Measurements from ENCODE around the gene ZNF750.
"Not testable (repeated sequence)": the region's sequence is repeated elsewhere in the genome, so short reads cannot be mapped to it uniquely, and the experiment has no call there.

Gene ZNF750

DNA sequence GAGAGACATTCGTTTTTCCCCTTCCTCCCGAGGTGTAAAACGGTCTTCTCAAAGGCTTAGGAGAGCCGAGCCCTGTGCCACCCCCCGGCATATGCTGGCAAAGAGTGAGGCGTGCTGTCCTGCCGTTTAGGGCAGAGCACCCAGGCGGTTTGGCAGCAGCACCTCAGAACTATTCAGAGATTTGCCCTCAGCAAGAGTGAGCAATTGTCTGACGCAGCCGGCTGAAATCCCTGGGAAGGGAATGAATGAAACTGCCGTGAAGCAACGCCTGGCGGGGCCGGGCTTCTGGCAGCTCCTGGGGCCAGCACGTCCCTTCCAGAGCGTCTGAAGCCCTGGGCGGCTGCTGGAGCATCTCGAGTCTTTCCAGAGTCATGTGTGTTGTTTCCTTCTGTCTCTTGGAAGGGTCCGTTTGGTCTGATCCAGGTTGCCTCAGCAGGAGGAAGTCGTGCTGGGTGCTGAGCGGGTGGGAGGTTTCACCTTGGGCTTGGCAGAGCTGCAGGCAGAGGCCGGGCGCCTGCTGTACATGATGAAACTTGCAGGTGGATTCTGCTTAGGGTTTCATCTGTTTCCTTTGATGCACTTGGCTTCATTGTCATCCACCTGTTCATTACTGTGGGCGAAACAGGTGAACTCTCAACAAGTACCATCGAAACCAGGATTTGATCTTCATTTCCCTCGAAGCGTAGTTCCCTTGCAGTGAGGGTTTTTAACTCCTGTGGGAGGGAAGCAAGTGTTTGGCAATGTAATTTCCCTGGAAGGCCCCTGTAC, 52.6 kb downstream of the ZNF750 start:
- H3K4me1 ChIP-seq (ENCODE audit: control insufficient read depth in 2 of 2, insufficient read depth in 2 of 2, low read length in 2 of 2), result no peaks in the 10 kb centered on the region
- no peaks in the 10 kb centered on the region for H3K27me3 ChIP-seq (ENCODE audit: control insufficient read depth in 2 of 2, insufficient read depth in 2 of 2, low read length in 2 of 2)
- no peaks in the 10 kb centered on the region for H3K9me3 ChIP-seq (ENCODE audit: control insufficient read depth in 2 of 2, low read length in 2 of 2)
- H3K4me3 ChIP-seq (ENCODE audit: low read length in 2 of 2), result no peak overlapping the region
- H3K36me3 ChIP-seq (ENCODE audit: control insufficient read depth in 2 of 2, insufficient read depth in 2 of 2, low read length in 2 of 2), result peaks cover 7 to 17% of the 10 kb centered on the region in 2 donors
- H3K9ac ChIP-seq (ENCODE audit: low read depth in 1 of 2, low read length in 2 of 2), result no peak overlapping the region
- H3K27ac ChIP-seq (ENCODE audit: low read depth in 2 of 2, low read length in 2 of 2), result no peak overlapping the region

DNA sequence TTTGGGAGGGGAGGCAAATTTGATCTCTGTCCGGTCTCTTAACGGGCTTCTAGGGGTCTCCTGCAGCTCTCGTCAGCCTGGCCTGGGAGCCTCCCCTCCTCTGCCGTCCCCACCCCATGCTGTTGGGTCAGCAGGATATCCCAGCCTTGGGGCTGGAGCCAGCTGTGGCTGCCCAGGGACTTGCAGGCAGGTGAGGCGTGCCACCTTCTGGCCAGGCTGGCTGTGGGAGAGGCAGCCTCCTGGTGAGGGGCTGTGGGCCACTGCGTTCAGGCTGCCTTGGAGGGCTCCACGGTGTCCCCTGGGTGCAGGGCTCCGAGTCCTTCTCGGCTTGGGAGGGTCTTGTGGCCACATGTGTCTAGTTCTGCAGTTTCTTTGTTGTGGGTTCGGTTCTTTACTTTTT, 53.4 kb downstream of the ZNF750 start:
- H3K27ac ChIP-seq (ENCODE audit: low read depth in 2 of 2, low read length in 2 of 2), result no peak overlapping the region
- H3K4me3 ChIP-seq (ENCODE audit: low read length in 2 of 2), result no peak overlapping the region
- H3K27me3 ChIP-seq (ENCODE audit: control insufficient read depth in 2 of 2, insufficient read depth in 2 of 2, low read length in 2 of 2), result no peaks in the 10 kb centered on the region
- H3K9me3 ChIP-seq (ENCODE audit: control insufficient read depth in 2 of 2, low read length in 2 of 2), result no peaks in the 10 kb centered on the region
- H3K36me3 ChIP-seq (ENCODE audit: control insufficient read depth in 2 of 2, insufficient read depth in 2 of 2, low read length in 2 of 2), result peaks cover 7 to 16% of the 10 kb centered on the region in 2 donors
- H3K9ac ChIP-seq (ENCODE audit: low read depth in 1 of 2, low read length in 2 of 2), result no peak overlapping the region
- peaks cover 0 to 4% of the 10 kb centered on the region in 2 donors for H3K4me1 ChIP-seq (ENCODE audit: control insufficient read depth in 2 of 2, insufficient read depth in 2 of 2, low read length in 2 of 2)

DNA sequence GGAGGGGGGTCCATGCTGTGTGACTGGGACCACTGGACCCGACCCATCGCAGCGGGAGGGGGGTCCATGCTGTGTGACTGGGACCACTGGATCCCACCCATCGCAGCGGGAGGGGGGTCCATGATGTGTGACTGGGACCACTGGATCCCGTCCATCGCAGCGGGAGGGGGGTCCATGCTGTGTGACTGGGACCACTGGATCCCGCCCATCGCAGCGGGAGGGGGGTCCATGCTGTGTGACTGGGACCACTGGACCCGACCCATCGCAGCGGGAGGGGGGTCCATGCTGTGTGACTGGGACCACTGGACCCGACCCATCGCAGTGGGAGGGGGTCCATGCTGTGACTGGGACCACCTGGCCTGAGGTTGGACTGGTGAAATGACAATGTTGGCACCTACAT, 54.2 kb downstream of the ZNF750 start:
- not testable (repeated sequence) for H3K27me3 ChIP-seq (ENCODE audit: control insufficient read depth in 2 of 2, insufficient read depth in 2 of 2, low read length in 2 of 2); H3K4me3 ChIP-seq (ENCODE audit: low read length in 2 of 2); H3K9me3 ChIP-seq (ENCODE audit: control insufficient read depth in 2 of 2, low read length in 2 of 2); H3K27ac ChIP-seq (ENCODE audit: low read depth in 2 of 2, low read length in 2 of 2); H3K4me1 ChIP-seq (ENCODE audit: control insufficient read depth in 2 of 2, insufficient read depth in 2 of 2, low read length in 2 of 2); H3K9ac ChIP-seq (ENCODE audit: low read depth in 1 of 2, low read length in 2 of 2)
- peaks cover 7 to 15% of the 10 kb centered on the region in 2 donors for H3K36me3 ChIP-seq (ENCODE audit: control insufficient read depth in 2 of 2, insufficient read depth in 2 of 2, low read length in 2 of 2)

DNA sequence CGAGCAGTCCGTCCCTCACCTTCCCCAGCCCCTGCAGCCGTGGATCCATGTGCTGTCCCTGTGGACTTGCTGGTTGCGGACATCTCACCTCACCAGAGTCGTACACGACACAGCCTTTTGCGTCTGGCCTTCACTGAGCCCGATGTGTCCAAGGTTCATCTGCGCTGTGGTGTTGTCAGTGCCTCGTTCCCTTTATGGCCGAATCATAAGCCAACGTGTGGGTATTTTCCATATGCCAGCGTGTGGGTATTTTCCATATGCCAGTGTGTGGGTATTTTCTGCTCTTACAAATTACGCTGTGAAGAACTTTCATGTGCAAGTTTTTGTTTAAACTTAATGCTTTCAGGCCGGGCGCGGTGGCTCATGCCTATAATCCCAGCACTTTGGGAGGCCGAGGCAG, 56.3 kb downstream of the ZNF750 start:
- H3K9me3 ChIP-seq (ENCODE audit: control insufficient read depth in 2 of 2, low read length in 2 of 2), result no peaks in the 10 kb centered on the region
- H3K27me3 ChIP-seq (ENCODE audit: control insufficient read depth in 2 of 2, insufficient read depth in 2 of 2, low read length in 2 of 2), result no peaks in the 10 kb centered on the region
- H3K4me1 ChIP-seq (ENCODE audit: control insufficient read depth in 2 of 2, insufficient read depth in 2 of 2, low read length in 2 of 2), result peaks cover 0 to 4% of the 10 kb centered on the region in 2 donors
- H3K27ac ChIP-seq (ENCODE audit: low read depth in 2 of 2, low read length in 2 of 2), result no peak overlapping the region
- peaks cover 7 to 15% of the 10 kb centered on the region in 2 donors for H3K36me3 ChIP-seq (ENCODE audit: control insufficient read depth in 2 of 2, insufficient read depth in 2 of 2, low read length in 2 of 2)
- no peak overlapping the region for H3K9ac ChIP-seq (ENCODE audit: low read depth in 1 of 2, low read length in 2 of 2)
- no peak overlapping the region for H3K4me3 ChIP-seq (ENCODE audit: low read length in 2 of 2)

DNA sequence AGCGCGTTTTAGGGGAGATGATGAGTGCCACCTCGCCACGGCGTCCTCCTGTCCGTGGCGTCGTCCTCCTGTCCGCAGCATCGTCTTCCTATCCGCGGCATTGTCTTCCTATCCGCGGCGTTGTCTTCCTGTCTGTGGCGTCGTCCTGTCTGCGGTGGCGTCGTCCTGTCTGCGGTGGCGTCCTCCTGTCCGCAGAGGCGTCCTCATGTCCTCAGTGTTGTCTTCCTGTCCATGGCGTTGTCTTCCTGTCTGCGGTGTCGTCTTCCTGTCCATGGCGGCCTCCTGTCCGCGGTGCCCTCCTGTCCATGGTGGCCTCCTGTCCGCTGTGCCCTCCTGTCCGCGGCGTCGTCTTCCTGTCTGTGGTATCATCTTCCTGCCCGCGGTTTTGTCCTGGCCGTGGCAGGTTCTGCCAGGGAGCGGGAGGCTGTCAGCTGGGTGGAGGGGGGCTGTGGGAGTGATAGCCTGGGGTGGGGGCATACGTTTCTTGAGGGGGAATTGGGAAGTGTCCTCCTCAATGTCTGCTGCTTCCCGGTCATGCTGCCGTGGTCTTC, 57.1 kb downstream of the ZNF750 start:
- no peaks in the 10 kb centered on the region for H3K9me3 ChIP-seq (ENCODE audit: control insufficient read depth in 2 of 2, low read length in 2 of 2)
- peaks cover 7 to 15% of the 10 kb centered on the region in 2 donors for H3K36me3 ChIP-seq (ENCODE audit: control insufficient read depth in 2 of 2, insufficient read depth in 2 of 2, low read length in 2 of 2)
- H3K9ac ChIP-seq (ENCODE audit: low read depth in 1 of 2, low read length in 2 of 2), result no peak overlapping the region
- peaks cover 0 to 4% of the 10 kb centered on the region in 2 donors for H3K4me1 ChIP-seq (ENCODE audit: control insufficient read depth in 2 of 2, insufficient read depth in 2 of 2, low read length in 2 of 2)
- no peaks in the 10 kb centered on the region for H3K27me3 ChIP-seq (ENCODE audit: control insufficient read depth in 2 of 2, insufficient read depth in 2 of 2, low read length in 2 of 2)
- no peak overlapping the region for H3K4me3 ChIP-seq (ENCODE audit: low read length in 2 of 2)
- H3K27ac ChIP-seq (ENCODE audit: low read depth in 2 of 2, low read length in 2 of 2), result no peak overlapping the region

DNA sequence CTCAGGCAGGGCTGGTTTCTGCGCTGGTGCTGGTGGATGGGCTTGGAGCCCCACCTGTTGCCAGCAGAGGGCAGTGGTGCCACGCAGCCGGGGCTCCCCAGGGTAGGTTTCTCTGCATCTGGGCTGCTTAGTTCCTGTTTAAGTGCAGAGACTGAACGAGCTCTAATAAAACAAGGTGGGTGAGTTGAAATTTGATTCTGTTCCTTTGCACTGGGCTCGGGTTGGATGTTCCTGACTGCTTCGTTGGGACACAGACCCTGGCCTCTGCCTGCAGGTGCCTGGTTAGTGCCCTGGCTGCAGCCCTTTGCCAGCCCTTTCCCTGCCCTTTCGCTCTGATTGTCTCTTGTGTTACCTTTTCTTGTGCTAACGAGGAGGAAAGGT, 57.9 kb downstream of the ZNF750 start:
- H3K9me3 ChIP-seq (ENCODE audit: control insufficient read depth in 2 of 2, low read length in 2 of 2), result no peaks in the 10 kb centered on the region
- H3K27ac ChIP-seq (ENCODE audit: low read depth in 2 of 2, low read length in 2 of 2), result no peak overlapping the region
- H3K4me3 ChIP-seq (ENCODE audit: low read length in 2 of 2), result no peak overlapping the region
- H3K27me3 ChIP-seq (ENCODE audit: control insufficient read depth in 2 of 2, insufficient read depth in 2 of 2, low read length in 2 of 2), result no peaks in the 10 kb centered on the region
- H3K36me3 ChIP-seq (ENCODE audit: control insufficient read depth in 2 of 2, insufficient read depth in 2 of 2, low read length in 2 of 2), result peaks cover 7 to 15% of the 10 kb centered on the region in 2 donors
- peaks cover 0 to 4% of the 10 kb centered on the region in 2 donors for H3K4me1 ChIP-seq (ENCODE audit: control insufficient read depth in 2 of 2, insufficient read depth in 2 of 2, low read length in 2 of 2)
- peak overlapping the region in 1 of 2 donors; percentile 26 for H3K9ac ChIP-seq (ENCODE audit: low read depth in 1 of 2, low read length in 2 of 2)

DNA sequence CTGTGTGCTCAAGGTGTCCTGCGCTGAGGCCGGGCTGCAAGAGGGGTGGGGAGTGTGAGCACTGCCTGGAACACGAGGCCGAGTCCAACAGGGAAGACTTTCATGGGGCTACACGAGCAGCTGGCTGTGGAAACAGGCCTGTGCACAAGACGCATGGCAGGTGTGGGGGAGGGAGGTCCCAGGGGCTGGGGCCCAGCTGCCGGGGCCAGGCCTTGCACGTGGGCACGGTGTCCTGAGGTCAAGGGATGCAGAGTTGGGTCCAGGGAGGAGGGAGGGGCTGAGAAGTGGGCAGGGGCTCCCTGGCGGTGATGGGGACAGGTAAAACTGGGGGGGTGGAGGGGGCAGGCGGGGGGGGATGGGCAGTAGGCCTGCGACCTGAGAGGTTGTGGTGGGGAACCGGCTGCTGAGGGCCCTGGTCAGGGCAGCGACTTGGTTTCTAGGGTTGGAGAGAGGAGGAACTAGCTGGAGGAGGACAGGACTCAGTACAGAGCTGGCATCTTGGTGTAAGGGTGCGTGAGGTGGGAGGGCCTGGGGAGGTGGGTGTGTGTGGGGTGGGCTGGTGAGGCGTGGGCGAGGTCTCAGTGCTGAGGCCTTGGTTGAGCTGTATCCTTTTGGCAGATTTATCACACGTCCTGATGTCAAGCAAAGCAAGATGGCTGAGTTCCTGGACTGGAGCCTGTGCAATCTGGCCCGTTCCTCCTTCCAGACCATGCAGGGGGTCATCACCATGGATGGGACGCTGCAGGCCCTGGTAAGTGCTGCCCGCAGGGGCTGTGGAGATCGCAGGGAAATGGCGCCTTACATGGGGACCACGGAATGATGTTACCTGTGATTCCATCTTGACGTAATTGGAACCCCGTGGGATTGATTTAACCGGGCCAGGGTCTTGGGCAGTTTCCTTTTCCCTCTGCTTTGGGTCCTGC, 58.6 kb downstream of the ZNF750 start:
- H3K36me3 ChIP-seq (ENCODE audit: control insufficient read depth in 2 of 2, insufficient read depth in 2 of 2, low read length in 2 of 2), result peaks cover 7 to 21% of the 10 kb centered on the region in 2 donors
- no peaks in the 10 kb centered on the region for H3K9me3 ChIP-seq (ENCODE audit: control insufficient read depth in 2 of 2, low read length in 2 of 2)
- H3K9ac ChIP-seq (ENCODE audit: low read depth in 1 of 2, low read length in 2 of 2), result no peak overlapping the region
- no peak overlapping the region for H3K27ac ChIP-seq (ENCODE audit: low read depth in 2 of 2, low read length in 2 of 2)
- H3K4me3 ChIP-seq (ENCODE audit: low read length in 2 of 2), result no peak overlapping the region
- H3K4me1 ChIP-seq (ENCODE audit: control insufficient read depth in 2 of 2, insufficient read depth in 2 of 2, low read length in 2 of 2), result peaks cover 0 to 4% of the 10 kb centered on the region in 2 donors
- H3K27me3 ChIP-seq (ENCODE audit: control insufficient read depth in 2 of 2, insufficient read depth in 2 of 2, low read length in 2 of 2), result no peaks in the 10 kb centered on the region

DNA sequence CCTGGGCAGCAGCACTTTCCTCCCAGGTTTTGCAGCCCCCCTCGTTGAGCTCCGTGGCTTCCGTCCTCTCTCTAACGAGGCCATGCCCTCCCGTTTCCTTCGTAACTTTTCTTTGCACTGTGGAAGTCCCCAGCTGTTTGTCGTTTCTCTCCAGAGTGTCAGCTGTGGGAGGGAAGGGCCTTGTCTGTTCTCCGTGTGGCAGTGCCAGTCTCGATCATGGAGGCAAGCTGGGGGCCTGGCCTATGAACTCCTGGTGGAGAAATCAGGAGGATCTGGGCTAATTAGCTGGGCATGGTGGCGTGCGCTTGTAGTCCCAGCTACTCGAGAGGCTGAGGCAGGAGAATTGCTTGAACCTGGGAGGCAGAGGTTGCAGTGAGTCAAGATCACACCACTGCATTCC, 59.6 kb downstream of the ZNF750 start:
- Histone ChIP-seq H3K4me1 (ENCODE audit: control insufficient read depth in 2 of 2, insufficient read depth in 2 of 2, low read length in 2 of 2) (peaks cover 0 to 4% of the 10 kb centered on the region in 2 donors), H3K4me3 (ENCODE audit: low read length in 2 of 2) (no peak overlapping the region), H3K9me3 (ENCODE audit: control insufficient read depth in 2 of 2, low read length in 2 of 2) (no peaks in the 10 kb centered on the region), H3K27ac (ENCODE audit: low read depth in 2 of 2, low read length in 2 of 2) (no peak overlapping the region), H3K36me3 (ENCODE audit: control insufficient read depth in 2 of 2, insufficient read depth in 2 of 2, low read length in 2 of 2) (peaks cover 7 to 21% of the 10 kb centered on the region in 2 donors), H3K9ac (ENCODE audit: low read depth in 1 of 2, low read length in 2 of 2) (no peak overlapping the region), H3K27me3 (ENCODE audit: control insufficient read depth in 2 of 2, insufficient read depth in 2 of 2, low read length in 2 of 2) (no peaks in the 10 kb centered on the region)

DNA sequence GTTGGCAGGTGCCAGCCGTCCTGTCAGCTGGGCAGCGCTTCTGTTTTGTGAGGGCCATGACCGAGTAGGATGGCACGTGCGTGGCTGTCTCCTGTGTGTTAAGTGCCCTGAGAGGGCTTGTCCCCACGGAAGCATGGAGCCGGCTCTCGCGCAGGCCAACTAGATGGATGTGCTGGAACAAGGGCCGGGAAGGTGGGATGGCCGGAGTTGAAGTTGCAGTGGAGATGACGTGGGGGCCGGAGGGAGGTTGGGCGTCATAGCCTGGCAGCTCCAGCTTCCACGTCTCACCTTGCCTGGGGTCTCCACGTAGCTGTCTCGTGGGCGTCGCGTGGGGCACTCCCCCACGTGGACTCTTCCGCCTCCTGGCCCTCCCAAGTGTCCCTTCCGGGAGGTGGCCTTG, 60.3 kb downstream of the ZNF750 start:
- H3K27ac ChIP-seq (ENCODE audit: low read depth in 2 of 2, low read length in 2 of 2), result no peak overlapping the region
- H3K36me3 ChIP-seq (ENCODE audit: control insufficient read depth in 2 of 2, insufficient read depth in 2 of 2, low read length in 2 of 2), result peaks cover 7 to 19% of the 10 kb centered on the region in 2 donors
- peaks cover 2 to 4% of the 10 kb centered on the region in 2 donors for H3K4me1 ChIP-seq (ENCODE audit: control insufficient read depth in 2 of 2, insufficient read depth in 2 of 2, low read length in 2 of 2)
- no peak overlapping the region for H3K4me3 ChIP-seq (ENCODE audit: low read length in 2 of 2)
- H3K9ac ChIP-seq (ENCODE audit: low read depth in 1 of 2, low read length in 2 of 2), result no peak overlapping the region
- H3K9me3 ChIP-seq (ENCODE audit: control insufficient read depth in 2 of 2, low read length in 2 of 2), result no peaks in the 10 kb centered on the region
- no peaks in the 10 kb centered on the region for H3K27me3 ChIP-seq (ENCODE audit: control insufficient read depth in 2 of 2, insufficient read depth in 2 of 2, low read length in 2 of 2)
